HEK293T (cell line): ENCODE data around the gene SLC6A6.

Experiments
- BHLHE40 ChIP-seq: fragments of 450-650 bp; IDR thresholded peaks from 2 replicates; pipeline ENCODE4 v1.6.1; 2016; ENCODE audit warnings: mild to moderate bottlenecking, moderate library complexity, borderline replicate concordance
- HDGF ChIP-seq: fragments of 450-650 bp; IDR thresholded peaks from 2 replicates; pipeline ENCODE4 v1.6.1; 2017; ENCODE audit warnings: antibody characterized with exemption, borderline replicate concordance
- LEF1 ChIP-seq: fragments of 450-650 bp; IDR thresholded peaks from 2 replicates; pipeline ENCODE4 v1.6.1; 2017; ENCODE audit warnings: mild to moderate bottlenecking, borderline replicate concordance
- NFRKB ChIP-seq: fragments of 450-650 bp; IDR thresholded peaks from 2 replicates; pipeline ENCODE4 v1.6.1; 2016; ENCODE audit warnings: mild to moderate bottlenecking, moderate library complexity

DNA sequence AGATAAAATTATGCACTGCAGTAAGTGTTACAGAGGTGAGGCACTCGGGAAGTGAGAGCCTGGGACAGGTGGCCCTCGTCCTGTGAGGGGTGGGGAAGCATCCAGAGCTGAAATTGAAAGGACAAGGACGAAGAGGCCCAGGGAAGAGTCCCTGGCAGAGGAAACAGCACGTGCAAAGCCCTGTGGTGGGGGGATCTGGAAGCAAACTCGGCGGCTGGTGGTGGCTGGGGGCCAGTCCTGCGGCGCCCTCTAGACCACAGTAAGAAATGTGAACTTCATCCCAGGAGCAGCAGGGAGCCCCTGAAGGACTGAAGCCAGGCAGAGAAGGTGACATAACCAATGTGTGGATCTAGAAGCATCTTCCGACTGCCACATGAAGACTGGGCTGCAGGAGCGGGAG is 94.9 kb downstream of the SLC6A6 start:
- TF ChIP-seq HDGF = no peak
- no peak for TF ChIP-seq LEF1
- TF ChIP-seq NFRKB = no peak
- no peak for TF ChIP-seq BHLHE40
